Loucy (cell line): Measurements from ENCODE around the gene GPR173.

ENCODE experiments used
- H2AFZ ChIP-seq: fragments of 200-600 bp; sonication (generic); 2 replicates; pipeline ENCODE4 v1.6.0; 2016; ENCODE audit warnings: antibody characterized with exemption, mild to moderate bottlenecking, low read length, moderate library complexity
- H3F3A ChIP-seq: fragments of 200-600 bp; 2 replicates; pipeline ENCODE4 v1.6.0; 2016; ENCODE audit warnings: antibody characterized with exemption, low read depth, mild to moderate bottlenecking
- H3K27me3 ChIP-seq: fragments of 200-600 bp; sonication (generic); 2 replicates; pipeline ENCODE4 v1.6.1; 2014; ENCODE audit warnings: low read length, mild to moderate bottlenecking; ENCODE audit not compliant: insufficient read depth, poor library complexity, severe bottlenecking
- H3K36me3 ChIP-seq: fragments of 200-600 bp; sonication (generic); 2 replicates; pipeline ENCODE4 v1.6.1; 2016; ENCODE audit warnings: low read length; ENCODE audit not compliant: insufficient read depth
- H3K4me1 ChIP-seq: fragments of 200-600 bp; sonication (generic); 2 replicates; pipeline ENCODE4 v1.5.1; 2014; ENCODE audit warnings: low read length, mild to moderate bottlenecking; ENCODE audit not compliant: insufficient read depth, poor library complexity, severe bottlenecking
- H3K4me2 ChIP-seq: fragments of 200-600 bp; sonication (generic); 2 replicates; pipeline ENCODE4 v1.6.0; 2014; ENCODE audit warnings: antibody characterized with exemption, low read length, low read depth, mild to moderate bottlenecking; ENCODE audit not compliant: poor library complexity, severe bottlenecking
- H3K4me3 ChIP-seq: fragments of 200-600 bp; sonication (generic); 2 replicates; pipeline ENCODE4 v1.5.1; 2014; ENCODE audit warnings: low read length, mild to moderate bottlenecking, mixed read lengths; ENCODE audit not compliant: poor library complexity, severe bottlenecking
- H3K79me2 ChIP-seq: fragments of 200-600 bp; sonication (generic); 2 replicates; pipeline ENCODE4 v1.6.1; 2014; ENCODE audit warnings: low read length; ENCODE audit not compliant: insufficient read depth
- H3K9ac ChIP-seq: fragments of 200-600 bp; sonication (generic); 2 replicates; pipeline ENCODE4 v1.6.0; 2014; ENCODE audit warnings: mild to moderate bottlenecking, low read depth, low read length, moderate library complexity; ENCODE audit not compliant: poor library complexity, severe bottlenecking
- H3K9me2 ChIP-seq: fragments of 200-600 bp; sonication (generic); replicated peaks from 2 replicates; pipeline ENCODE4 v1.6.1; 2016; ENCODE audit warnings: low read depth, low read length, mixed read lengths
- H3K9me3 ChIP-seq: fragments of 200-600 bp; sonication (generic); 2 replicates; pipeline ENCODE4 v1.6.1; 2014; ENCODE audit warnings: mild to moderate bottlenecking, antibody characterized with exemption, low read length, low read depth; ENCODE audit not compliant: insufficient read depth
- H4K20me1 ChIP-seq: fragments of 200-600 bp; sonication (generic); 2 replicates; pipeline ENCODE4 v1.6.0; 2014; ENCODE audit warnings: antibody characterized with exemption, low read length, mild to moderate bottlenecking; ENCODE audit not compliant: insufficient read depth, poor library complexity, severe bottlenecking
- EZH2phosphoT487 ChIP-seq: fragments of 200-600 bp; IDR thresholded peaks from 2 replicates; pipeline ENCODE4 v1.6.1; 2018; ENCODE audit warnings: antibody characterized with exemption, mild to moderate bottlenecking, moderate library complexity, borderline replicate concordance
- TF ChIP-seq, protein P1 (sequence below): fragments of 200-600 bp; sonication (generic); conservative IDR thresholded peaks from 2 replicates; pipeline ENCODE4 v1.5.1; 2014; ENCODE audit warnings: mild to moderate bottlenecking, antibody characterized with exemption, low read length

The GPR173 gene

GRCh38 chrX:53080628-53081580, 32.3 kb downstream of the GPR173 start:
- TF ChIP-seq, protein P1, sequence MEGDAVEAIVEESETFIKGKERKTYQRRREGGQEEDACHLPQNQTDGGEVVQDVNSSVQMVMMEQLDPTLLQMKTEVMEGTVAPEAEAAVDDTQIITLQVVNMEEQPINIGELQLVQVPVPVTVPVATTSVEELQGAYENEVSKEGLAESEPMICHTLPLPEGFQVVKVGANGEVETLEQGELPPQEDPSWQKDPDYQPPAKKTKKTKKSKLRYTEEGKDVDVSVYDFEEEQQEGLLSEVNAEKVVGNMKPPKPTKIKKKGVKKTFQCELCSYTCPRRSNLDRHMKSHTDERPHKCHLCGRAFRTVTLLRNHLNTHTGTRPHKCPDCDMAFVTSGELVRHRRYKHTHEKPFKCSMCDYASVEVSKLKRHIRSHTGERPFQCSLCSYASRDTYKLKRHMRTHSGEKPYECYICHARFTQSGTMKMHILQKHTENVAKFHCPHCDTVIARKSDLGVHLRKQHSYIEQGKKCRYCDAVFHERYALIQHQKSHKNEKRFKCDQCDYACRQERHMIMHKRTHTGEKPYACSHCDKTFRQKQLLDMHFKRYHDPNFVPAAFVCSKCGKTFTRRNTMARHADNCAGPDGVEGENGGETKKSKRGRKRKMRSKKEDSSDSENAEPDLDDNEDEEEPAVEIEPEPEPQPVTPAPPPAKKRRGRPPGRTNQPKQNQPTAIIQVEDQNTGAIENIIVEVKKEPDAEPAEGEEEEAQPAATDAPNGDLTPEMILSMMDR, result no peak
- no peak for TF ChIP-seq EZH2phosphoT487
- Histone ChIP-seq H3K36me3 (peaks cover 3% of the 10 kb centered on the region; the same call in 1 of the 2 replicates), H3K4me3 (no peak overlapping the region), H3K4me1 (no peaks in the 10 kb centered on the region), H3K79me2 (peaks cover 17% of the 10 kb centered on the region; the same call in 1 of the 2 replicates), H2AFZ (no peak overlapping the region), H3K9me3 (no peaks in the 10 kb centered on the region), H3K9ac (no peak overlapping the region), H3K27me3 (no peaks in the 10 kb centered on the region), H3K9me2 (no peaks in the 10 kb centered on the region), H3F3A (no peaks in the 10 kb centered on the region), H3K4me2 (no peak overlapping the region), H4K20me1 (peaks cover 7% of the 10 kb centered on the region)

DNA sequence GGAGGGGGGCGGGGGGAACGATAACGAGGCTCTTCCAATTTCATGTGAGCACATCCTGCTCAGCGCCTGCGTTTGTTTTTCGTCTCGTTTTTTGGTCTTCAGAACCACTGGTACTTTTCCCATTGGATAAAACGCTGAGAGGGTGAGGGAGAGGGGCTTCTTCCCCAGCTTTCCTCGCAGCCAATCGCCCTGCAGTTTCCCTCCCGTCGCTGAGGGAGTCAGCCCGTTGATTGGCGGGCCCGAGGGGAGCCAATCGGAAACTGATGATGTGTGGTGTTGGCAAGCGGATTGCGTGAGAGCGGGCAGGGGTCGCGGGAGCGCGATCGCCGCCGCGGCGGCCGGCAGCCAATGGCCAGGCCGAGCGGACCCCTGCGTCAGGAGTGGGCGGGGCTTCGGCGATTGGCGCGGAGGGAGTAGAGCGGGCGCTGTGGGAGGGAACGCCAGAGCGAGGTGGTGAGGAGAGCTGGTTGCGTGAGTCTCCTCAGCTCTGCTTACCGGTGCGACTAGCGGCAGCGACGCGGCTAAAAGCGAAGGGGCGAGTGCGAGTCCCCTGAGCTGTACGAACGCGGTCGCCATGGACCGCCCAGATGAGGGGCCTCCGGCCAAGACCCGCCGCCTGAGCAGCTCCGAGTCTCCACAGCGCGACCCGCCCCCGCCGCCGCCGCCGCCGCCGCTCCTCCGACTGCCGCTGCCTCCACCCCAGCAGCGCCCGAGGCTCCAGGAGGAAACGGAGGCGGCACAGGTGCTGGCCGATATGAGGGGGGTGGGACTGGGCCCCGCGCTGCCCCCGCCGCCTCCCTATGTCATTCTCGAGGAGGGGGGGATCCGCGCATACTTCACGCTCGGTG, 33.6 kb downstream of the GPR173 start, which contains the start of gene TSPYL2:
TSPYL2 (plus strand) TSS at position 443 of the 848 bp plus-strand sequence; CDS start at position 575, 132 bp downstream.
- Histone ChIP-seq H3K27me3 (no peaks in the 10 kb centered on the region), H3K4me2 (peak within 1 kb of the TSS; percentile 91), H3K79me2 (peaks cover 17% of the 10 kb centered on the region; the same call in 1 of the 2 replicates), H3K36me3 (peaks cover 5% of the 10 kb centered on the region; the same call in 1 of the 2 replicates), H4K20me1 (peaks cover 7% of the 10 kb centered on the region), H3K4me1 (no peaks in the 10 kb centered on the region), H3K9ac (peak within 1 kb of the TSS; percentile 73), H3K9me2 (no peaks in the 10 kb centered on the region), H3K9me3 (no peaks in the 10 kb centered on the region), H3F3A (no peaks in the 10 kb centered on the region), H2AFZ (peak within 1 kb of the TSS; percentile 55; the same call in 1 of the 2 replicates), H3K4me3 (peak within 1 kb of the TSS; percentile 79)
- TF ChIP-seq, protein P1, result no peak
- no peak for TF ChIP-seq EZH2phosphoT487

- Histone ChIP-seq H3F3A (no peaks in the 10 kb centered on the region), H3K79me2 (peaks cover 17% of the 10 kb centered on the region; the same call in 1 of the 2 replicates), H2AFZ (peak overlapping the region; percentile 55; the same call in 1 of the 2 replicates), H3K27me3 (no peaks in the 10 kb centered on the region), H3K4me2 (peak overlapping the region; percentile 91), H3K9me3 (no peaks in the 10 kb centered on the region), H3K4me1 (no peaks in the 10 kb centered on the region), H3K36me3 (peaks cover 5% of the 10 kb centered on the region; the same call in 1 of the 2 replicates), H3K9ac (peak overlapping the region; percentile 73), H3K9me2 (no peaks in the 10 kb centered on the region), H4K20me1 (peaks cover 7% of the 10 kb centered on the region), H3K4me3 (peak overlapping the region; percentile 79)
- no peak for TF ChIP-seq EZH2phosphoT487
- TF ChIP-seq, protein P1, result no peak
Observed at GRCh38 chrX:53082773-53083616, 34.4 kb downstream of the GPR173 start.
